ENCODE measurements around the gene THSD8. TPM values are rescaled to one million over a fixed set of nuclear protein-coding genes. Genes with fewer than 3 reads are reported as not detected.
A peak's percentile ranks its signal among the peaks of the same experiment; 100 is the strongest.

THSD8 gene
- total and polyA plus RNA-seq, 8 donors, result 2.9 to 8.3 (median 5.1) TPM; not detected in 5

- intact Hi-C loops (cut with DNase I; ENCODE audit: low total_unique reads), result no loop called here
- TF ChIP-seq POLR2AphosphoS5 (IDR thresholded peaks at IDR 0.05) (peak; percentile 6 to 47 (median 32)), POLR2A (IDR thresholded peaks at IDR 0.05) (no peak), EP300 (IDR thresholded peaks at IDR 0.05) (no peak), CTCF (IDR thresholded peaks at IDR 0.05) (no peak)
- 55 to 84% (median 66%) methylated on average over 12 to 15 of the region's 15 CpGs for WGBS, 5 donors
- H3K9me3 ChIP-seq, result no peaks in the 10 kb centered on the region
- H3K4me1 ChIP-seq, result peaks cover 40 to 85% (median 71%) of the 10 kb centered on the region in 4 donors
- peak overlapping the region; percentile 57 to 68 (median 66) for H3K4me3 ChIP-seq
- peaks cover 0 to under 1% (median 0%) of the 10 kb centered on the region in 4 donors for H3K36me3 ChIP-seq
- H3K27ac ChIP-seq, result peak overlapping the region; percentile 95 to 100 (median 96)
- no peaks in the 10 kb centered on the region for H3K27me3 ChIP-seq
- peak in 1 of 2 donors; percentile 88 for DNase-seq
These were observed 22.5 kb upstream of the THSD8 start for GRCh38 chr19:12779162-12779993.

- no peaks in the 10 kb centered on the region for H3K36me3 ChIP-seq
- H3K4me1 ChIP-seq, result peaks cover 66 to 91% (median 82%) of the 10 kb centered on the region in 4 donors
- 0 to 3% (median 1%) methylated on average over 12 of the region's 12 CpGs for WGBS, 5 donors
- intact Hi-C loops (cut with DNase I; ENCODE audit: low total_unique reads), result no loop called here
- no peaks in the 10 kb centered on the region for H3K27me3 ChIP-seq
- TF ChIP-seq POLR2AphosphoS5 (IDR thresholded peaks at IDR 0.05), result peak in 1 of 3 donors; percentile 88
- no peak for TF ChIP-seq EP300 (IDR thresholded peaks at IDR 0.05)
- TF ChIP-seq CTCF (IDR thresholded peaks at IDR 0.05), result no peak
- peak in 1 of 4 donors; percentile 48 for TF ChIP-seq POLR2A (IDR thresholded peaks at IDR 0.05)
- DNase-seq, result no peak
- peak overlapping the region; percentile 92 to 100 (median 95) for H3K27ac ChIP-seq
- no peaks in the 10 kb centered on the region for H3K9me3 ChIP-seq
- peak overlapping the region; percentile 41 to 52 (median 50) for H3K4me3 ChIP-seq
These were observed 19.8 kb upstream of the THSD8 start for GRCh38 chr19:12782174-12782423.

- Histone ChIP-seq H3K27ac (peak overlapping the region; percentile 92 to 100 (median 95)), H3K4me3 (peak overlapping the region; percentile 41 to 52 (median 50)), H3K9me3 (no peaks in the 10 kb centered on the region), H3K36me3 (no peaks in the 10 kb centered on the region), H3K4me1 (peaks cover 66 to 92% (median 82%) of the 10 kb centered on the region in 4 donors), H3K27me3 (no peaks in the 10 kb centered on the region)
- intact Hi-C loops (cut with DNase I; ENCODE audit: low total_unique reads), result no loop called here
- peak; percentile 80 to 96 for DNase-seq
- TF ChIP-seq POLR2AphosphoS5 (IDR thresholded peaks at IDR 0.05), result peak; percentile 2 to 94 (median 90)
- TF ChIP-seq EP300 (IDR thresholded peaks at IDR 0.05), result peak; percentile 99
- TF ChIP-seq CTCF (IDR thresholded peaks at IDR 0.05), result no peak
- peak in 1 of 4 donors; percentile 8 for TF ChIP-seq POLR2A (IDR thresholded peaks at IDR 0.05)
- 2 to 3% (median 2%) methylated on average over 51 to 88 of the region's 88 CpGs for WGBS, 5 donors
These were observed 19.2 kb upstream of the THSD8 start for GRCh38 chr19:12782424-12783290.

- H3K27ac ChIP-seq, result peak overlapping the region; percentile 92 to 100 (median 95)
- intact Hi-C loops (cut with DNase I; ENCODE audit: low total_unique reads), result no loop called here
- peak overlapping the region; percentile 41 to 52 (median 50) for H3K4me3 ChIP-seq
- peaks cover 71 to 96% (median 82%) of the 10 kb centered on the region in 4 donors for H3K4me1 ChIP-seq
- H3K9me3 ChIP-seq, result no peaks in the 10 kb centered on the region
- H3K36me3 ChIP-seq, result no peaks in the 10 kb centered on the region
- no peak for TF ChIP-seq EP300 (IDR thresholded peaks at IDR 0.05)
- no peak for TF ChIP-seq CTCF (IDR thresholded peaks at IDR 0.05)
- no peak for TF ChIP-seq POLR2AphosphoS5 (IDR thresholded peaks at IDR 0.05)
- TF ChIP-seq POLR2A (IDR thresholded peaks at IDR 0.05), result no peak
- no peaks in the 10 kb centered on the region for H3K27me3 ChIP-seq
- DNase-seq, result no peak
- WGBS, 5 donors, result 9 to 19% (median 13%) methylated on average over 15 to 16 of the region's 16 CpGs
These were observed 18.5 kb upstream of the THSD8 start for GRCh38 chr19:12783291-12783848.
